VCaP (cell line): ENCODE measurements around the gene KRTAP12-4.
"Not testable (repeated sequence)": the region's sequence is repeated elsewhere in the genome, so short reads cannot be mapped to it uniquely, and the experiment has no call there.

Source experiments
- H3K27ac ChIP-seq: fragments of 450-650 bp; 2 replicates; pipeline ENCODE4 v1.5.1; 2017
- CTCF ChIP-seq: fragments of 450-650 bp; conservative IDR thresholded peaks from 2 replicates; pipeline ENCODE4 v1.5.1; 2017; ENCODE audit warnings: mild to moderate bottlenecking, moderate library complexity

The KRTAP12-4 gene

GRCh38 chr21:44694776-44695175, 40.3 kb upstream of the KRTAP12-4 start:
- no peak overlapping the region for H3K27ac ChIP-seq
- TF ChIP-seq CTCF, result no peak

- no peak for TF ChIP-seq CTCF
Observed at GRCh38 chr21:44692798-44693512, 38.5 kb upstream of the KRTAP12-4 start.

GRCh38 chr21:44691686-44692085, 37.2 kb upstream of the KRTAP12-4 start:
- H3K27ac ChIP-seq, result no peak overlapping the region
- TF ChIP-seq CTCF, result no peak

More at GRCh38 chr21:44692798-44693512, 38.5 kb upstream of the KRTAP12-4 start:
- H3K27ac ChIP-seq, result no peak overlapping the region

GRCh38 chr21:44689740-44690139, 35.3 kb upstream of the KRTAP12-4 start:
- not testable (repeated sequence) for H3K27ac ChIP-seq

- H3K27ac ChIP-seq, result no peak overlapping the region
- TF ChIP-seq CTCF, result no peak
Observed at GRCh38 chr21:44687671-44688070, 33.2 kb upstream of the KRTAP12-4 start.

- TF ChIP-seq CTCF, result no peak
- no peak overlapping the region for H3K27ac ChIP-seq
Observed at GRCh38 chr21:44686843-44687561, 32.5 kb upstream of the KRTAP12-4 start.

GRCh38 chr21:44686000-44686781, 31.7 kb upstream of the KRTAP12-4 start:
- TF ChIP-seq CTCF, result no peak
- H3K27ac ChIP-seq, result no peak overlapping the region

- not testable (repeated sequence) for H3K27ac ChIP-seq
Observed at GRCh38 chr21:44685050-44685449, 30.6 kb upstream of the KRTAP12-4 start.
